Left colon (tissue), 2 donors: ENCODE results near the gene EFCAB3. TPM values are rescaled to one million over a fixed set of nuclear protein-coding genes. Genes with fewer than 3 reads are reported as not detected.
"Not testable (repeated sequence)": the region's sequence is repeated elsewhere in the genome, so short reads cannot be mapped to it uniquely, and the experiment has no call there.

Experiments used
- ATAC-seq: fragments of 200-7000 bp; cut with Tn5 transposase; one replicate; pipeline ENCODE4 v1.9.1; 2020; ENCODE audit warnings: mild to moderate bottlenecking, moderate library complexity
- DNase-seq, 2 donors: peaks; one replicate each; pipeline ENCODE4 v3.0.0-alpha.2; 2020
- intact Hi-C, 2 donors: fragments of 100-400 bp; cut with DNase I in 1 of 2; cut with micrococcal nuclease in 1 of 2; formaldehyde crosslinking; loops; one replicate each; pipeline versions ENCODE4 v1.11.2 to v1.14.0; 2022; cut with DNase I, micrococcal nuclease
- total RNA-seq, 2 donors: library from RNA; stranded (reverse); fragmentation: NEBNext Ultra II Directional; extraction: Animal tissue kit (Norgen Biotek cat#: 25700); gene quantifications; one replicate each; pipeline ENCODE4 v1.2.1, GENCODE V29; 2021
- donor health status: DM: no; HTN: no; CAD: no.
- donor health status: DM: yes; HTN: yes; CAD: no.

Gene EFCAB3
- total RNA-seq, 2 donors from 2014 or later, result not detected

DNA sequence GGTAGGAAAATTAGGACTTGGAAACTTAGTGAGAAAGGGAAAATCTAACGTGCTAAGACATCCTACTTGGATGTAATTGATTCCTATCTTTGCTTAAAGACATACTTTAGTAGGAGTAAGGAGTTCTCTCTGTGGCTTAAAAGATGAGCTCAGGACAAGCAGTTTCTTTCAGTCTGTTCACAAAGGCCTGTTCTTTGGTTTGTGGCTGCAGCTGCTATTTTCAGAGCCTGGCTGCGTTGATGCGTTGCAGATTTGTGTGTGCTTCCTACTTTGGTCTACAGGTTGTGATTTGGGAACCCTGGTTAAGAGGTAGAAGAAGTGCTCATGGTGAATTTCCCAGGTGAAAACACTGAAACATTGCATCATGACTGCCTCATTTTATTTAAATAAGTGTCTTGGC is 73.8 kb downstream of the EFCAB3 start:
- DNase-seq, intact Hi-C loops, ATAC-seq: not testable (repeated sequence)

DNA sequence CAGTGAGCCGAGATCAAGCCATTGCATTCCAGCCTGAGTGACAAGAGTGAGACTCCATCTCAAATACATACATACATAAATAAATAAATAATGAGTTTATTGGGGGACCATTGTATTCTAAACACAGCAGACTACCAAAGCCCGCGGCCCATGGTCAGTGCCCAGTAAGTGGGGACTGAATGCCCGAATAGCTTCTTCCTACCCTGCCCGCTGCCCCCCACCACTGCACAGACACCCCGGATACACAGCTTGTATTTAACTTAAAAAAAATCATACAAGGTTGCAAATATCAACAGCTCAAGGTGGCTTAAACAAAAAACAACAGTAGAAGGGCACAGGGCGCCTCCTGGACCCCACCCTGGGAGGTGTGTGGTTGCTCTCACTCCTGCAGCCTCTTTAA is 75.7 kb downstream of the EFCAB3 start:
- DNase-seq, result no peak
- no peak for ATAC-seq
- intact Hi-C loops, result no loop called here

DNA sequence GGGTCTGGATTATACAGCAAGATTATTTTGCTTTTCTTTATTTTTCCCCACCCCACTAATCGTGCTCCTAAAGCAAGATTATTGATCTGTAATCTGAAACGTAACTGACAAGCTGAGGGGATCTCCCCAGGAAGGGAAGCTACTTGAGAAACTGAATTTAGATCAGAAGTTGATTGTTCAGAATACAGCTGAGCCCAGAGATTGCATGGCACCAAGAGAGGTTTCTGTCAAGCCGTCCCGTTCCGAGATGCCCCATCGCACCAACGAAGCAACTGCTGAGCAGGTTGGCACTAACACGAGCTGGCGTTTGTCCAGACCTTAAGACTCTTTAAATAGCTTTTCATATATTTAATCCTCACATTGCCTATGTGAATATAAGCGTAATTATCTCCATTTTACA is 78.1 kb downstream of the EFCAB3 start:
- ATAC-seq, result peak; percentile 9
- intact Hi-C loops, DNase-seq: not testable (repeated sequence)

DNA sequence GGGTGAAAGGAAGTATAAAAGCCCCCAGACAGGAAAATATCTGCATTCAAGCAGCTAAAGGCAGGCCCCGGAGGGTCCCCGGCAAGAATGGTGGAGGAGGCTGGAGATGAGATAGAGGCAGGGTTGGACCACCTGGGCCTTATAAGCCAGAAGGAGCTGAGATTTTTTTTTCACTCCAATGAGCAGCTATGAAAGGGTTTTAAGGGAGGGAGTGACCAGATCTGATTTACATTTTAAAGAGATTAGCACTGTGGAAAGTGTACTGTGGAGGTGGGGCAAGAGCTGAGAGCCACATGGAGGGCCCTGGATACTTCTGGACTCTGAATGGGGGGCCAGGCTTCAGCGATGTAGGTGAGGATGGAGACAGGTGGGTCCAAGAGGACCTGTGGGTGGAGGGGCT is 84.1 kb downstream of the EFCAB3 start:
- ATAC-seq, DNase-seq, intact Hi-C loops: not testable (repeated sequence)

DNA sequence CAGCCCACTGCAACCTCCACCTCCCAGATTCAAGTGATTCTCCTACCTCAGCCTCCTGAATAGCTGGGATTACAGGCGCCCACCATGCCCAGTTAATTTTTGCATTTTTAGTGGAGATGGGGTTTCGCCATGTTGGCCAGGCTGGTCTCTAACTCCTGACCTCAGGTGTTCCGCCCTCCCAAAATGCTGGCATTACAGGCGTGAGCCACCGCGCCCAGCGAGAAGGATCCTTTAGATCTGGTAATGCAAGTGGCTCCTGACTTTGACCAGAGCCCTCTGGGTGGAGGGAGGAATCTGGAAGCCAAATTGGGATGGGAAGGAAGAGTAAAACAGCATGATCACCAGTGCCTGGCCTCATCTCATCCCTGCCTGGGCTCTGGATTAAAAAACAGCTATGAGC is 84.9 kb downstream of the EFCAB3 start:
- ATAC-seq, intact Hi-C loops, DNase-seq: not testable (repeated sequence)

Other genes with a start within 250 kb of the EFCAB3 start
- gene METTL2A, start 43.3 kb downstream of the EFCAB3 start, total RNA-seq, result 10 to 100 TPM; 22.1 to 24.5 TPM
- gene TLK2, start 98.3 kb downstream of the EFCAB3 start, total RNA-seq, result 10 to 100 TPM; 40.5 to 51.6 TPM
- gene MRC2, start 247.1 kb downstream of the EFCAB3 start, total RNA-seq, result 10 to 100 TPM in 1 of 2 donors, 1 to 10 TPM in 1; 5.1 to 12.4 TPM